GM21529 (cell line): ENCODE data around the gene SPOCK1.

ENCODE experiments used
- ATAC-seq: cut with Tn5 transposase; IDR thresholded peaks from one replicate; pipeline ENCODE4 v1.9.1; 2021; ENCODE audit not compliant: unreplicated experiment

SPOCK1 gene

DNA sequence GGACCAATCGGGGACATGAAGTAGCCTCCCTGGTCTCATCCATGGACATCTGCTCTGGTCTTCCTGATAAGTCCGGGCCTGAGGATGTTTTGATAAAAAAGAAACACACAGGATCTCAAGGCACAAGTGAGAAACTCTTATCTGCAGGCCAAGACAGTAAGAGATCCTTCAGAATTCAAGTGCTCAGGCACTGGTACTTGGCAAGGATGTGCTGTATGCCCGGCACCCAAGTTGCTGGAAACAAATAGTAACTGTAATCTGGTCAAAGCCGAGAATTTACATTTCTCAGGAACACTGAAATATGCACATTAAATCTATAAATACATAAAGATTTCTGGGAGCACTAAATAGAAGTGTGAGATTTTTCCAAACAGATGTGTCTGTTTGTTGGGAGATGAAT, 165.7 kb downstream of the SPOCK1 start:
- no peak for ATAC-seq

DNA sequence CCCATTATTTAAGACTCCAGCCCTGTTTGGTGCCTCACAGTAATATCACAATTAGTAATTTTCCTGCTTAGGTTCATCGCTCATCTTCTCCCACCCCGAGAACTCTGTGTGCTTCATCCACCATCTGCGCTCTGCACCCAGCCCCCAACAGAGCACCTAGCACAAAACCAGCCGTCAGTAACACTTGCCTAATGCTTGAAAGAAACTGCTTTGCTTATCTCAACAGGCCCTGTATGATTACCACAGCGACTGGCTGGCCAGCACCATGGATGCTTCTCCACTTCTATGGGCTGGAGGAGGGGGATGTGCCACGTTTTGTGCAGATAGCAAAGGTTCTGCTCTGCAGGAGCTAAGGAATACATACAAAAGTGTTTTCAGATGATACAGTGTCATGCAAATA, 166.8 kb downstream of the SPOCK1 start:
- ATAC-seq, result no peak

DNA sequence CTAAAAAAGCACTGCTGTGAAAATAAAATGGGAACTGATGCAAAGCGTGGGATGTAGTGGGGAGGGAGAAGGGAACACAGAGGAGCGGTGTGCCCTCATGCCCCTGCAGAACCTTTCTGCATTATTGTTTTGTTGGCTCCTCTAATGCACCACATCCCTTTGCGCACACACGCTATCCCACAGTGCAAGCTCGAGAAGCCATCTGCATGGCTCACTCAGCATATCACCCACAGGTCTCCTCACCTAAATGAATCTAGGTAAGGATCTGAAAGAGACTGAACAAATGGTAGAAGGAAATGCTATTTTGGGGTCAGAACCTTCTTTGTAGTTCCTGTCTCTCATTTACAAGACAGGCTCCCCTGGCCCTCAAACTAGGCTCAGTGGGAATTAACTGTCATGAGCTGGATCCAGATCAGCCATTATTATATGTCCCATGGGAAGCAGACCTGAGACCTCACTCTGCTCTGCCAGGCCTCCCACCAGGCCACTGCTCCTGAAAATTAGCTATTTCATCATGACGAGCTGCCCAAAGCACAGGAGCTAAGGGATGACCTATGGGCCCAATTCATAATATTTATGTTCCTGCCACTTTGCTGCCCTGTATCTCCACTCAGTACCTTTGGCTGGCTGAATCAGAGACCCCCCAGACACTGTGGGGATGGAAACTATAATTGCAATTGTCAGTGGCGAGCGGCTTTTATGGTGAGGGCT, 169.4 kb downstream of the SPOCK1 start:
- ATAC-seq, result no peak

DNA sequence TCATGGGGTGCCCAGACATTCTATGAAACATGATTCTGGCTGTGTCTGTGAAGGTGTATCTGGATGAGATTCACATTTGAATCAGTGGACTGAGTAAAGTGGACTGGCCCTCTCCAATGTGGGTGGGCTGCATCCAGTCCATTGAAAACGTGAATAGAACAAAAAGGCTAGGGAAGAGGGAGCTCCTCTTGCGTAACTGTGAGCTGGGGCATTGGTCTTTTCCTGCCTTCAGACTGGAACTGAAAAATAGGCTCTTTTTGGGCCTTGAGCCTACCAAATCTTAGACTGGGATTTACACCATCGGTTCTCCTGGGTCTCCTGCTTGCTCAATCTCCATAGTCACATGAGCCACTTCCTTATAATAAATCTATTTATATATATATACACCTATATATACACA, 170.1 kb downstream of the SPOCK1 start:
- no peak for ATAC-seq

DNA sequence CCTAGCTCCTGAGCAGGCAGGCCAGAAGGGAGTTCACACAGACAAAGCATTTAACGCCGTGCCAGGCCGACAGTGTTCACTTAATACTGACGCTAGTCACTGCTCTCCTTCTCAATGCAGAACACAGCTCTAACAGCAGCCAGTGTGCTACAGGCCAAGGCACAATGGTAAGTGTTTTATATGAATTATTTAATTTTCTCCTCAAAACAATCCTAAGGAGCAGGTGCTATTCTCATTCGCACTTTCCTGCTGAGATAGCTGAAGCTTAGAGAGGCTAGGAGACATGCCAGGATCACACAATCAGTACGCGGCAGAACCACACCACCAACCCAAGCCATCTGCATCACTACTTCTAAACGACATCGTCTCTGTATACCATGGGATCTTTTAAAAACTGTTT, 170.7 kb downstream of the SPOCK1 start:
- no peak for ATAC-seq

DNA sequence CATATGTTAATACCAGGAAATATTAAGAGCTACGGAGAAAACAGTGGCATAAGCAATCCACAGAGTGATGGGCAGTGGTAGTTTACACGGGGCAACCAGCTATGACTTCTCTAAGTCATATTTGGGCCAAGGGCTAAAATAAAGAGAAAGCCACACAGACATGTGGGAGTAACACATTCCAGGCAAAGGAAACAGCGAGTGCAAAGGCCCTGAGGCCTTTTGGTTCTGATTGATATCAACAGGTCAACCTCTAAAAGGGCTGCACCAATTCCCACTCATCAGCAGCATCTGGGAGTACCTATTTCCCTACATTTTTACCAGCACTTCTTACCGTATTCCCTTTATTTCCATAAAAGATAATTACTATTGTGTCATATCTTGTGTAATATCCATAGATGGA, 173.4 kb downstream of the SPOCK1 start:
- no peak for ATAC-seq

DNA sequence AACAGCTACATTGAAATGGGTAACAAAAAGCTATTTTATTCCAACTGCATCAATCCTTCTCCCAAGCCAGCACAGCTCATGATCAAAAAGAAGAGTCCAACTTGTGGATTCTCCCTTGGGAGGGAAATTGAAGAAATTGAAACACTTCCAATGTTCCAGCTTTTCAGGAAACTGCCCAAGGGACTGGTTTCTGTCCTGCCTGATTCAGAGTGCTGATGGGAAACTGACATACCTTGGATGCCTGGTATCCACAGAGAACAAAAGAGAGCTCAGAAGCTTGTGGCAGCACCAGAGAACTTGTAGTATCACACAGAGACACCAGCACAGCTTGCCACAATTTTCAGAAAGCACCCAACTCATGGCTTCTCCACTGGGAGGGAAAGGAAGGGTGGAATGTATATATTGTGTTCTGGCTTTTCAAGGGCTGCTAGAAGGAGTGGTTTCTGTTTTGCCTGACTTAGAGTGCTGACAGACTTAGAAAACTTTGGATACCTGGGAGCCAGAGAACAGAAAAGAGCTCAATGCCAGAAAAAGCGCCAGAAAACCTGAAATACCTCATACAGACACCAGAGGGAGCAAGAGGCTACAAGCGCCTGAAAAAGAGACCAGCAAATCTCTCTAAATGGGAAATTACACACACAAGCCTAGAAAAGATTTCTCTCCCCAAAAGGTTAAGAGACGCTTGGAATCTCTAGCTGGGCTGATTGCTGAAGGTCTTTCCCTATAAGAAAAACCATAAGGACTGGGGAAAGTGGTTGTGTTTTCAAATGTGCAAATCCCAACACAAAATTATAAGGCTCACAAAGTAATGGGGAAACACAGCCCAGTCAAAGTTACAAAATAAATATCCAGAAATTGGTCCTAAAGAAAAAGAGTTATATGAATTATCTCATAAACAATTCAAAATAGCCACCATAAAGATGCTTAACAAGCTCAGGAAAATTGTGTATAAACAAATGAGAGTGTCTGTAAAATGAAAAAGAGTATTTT, 178.8 kb downstream of the SPOCK1 start:
- ATAC-seq, result no peak

DNA sequence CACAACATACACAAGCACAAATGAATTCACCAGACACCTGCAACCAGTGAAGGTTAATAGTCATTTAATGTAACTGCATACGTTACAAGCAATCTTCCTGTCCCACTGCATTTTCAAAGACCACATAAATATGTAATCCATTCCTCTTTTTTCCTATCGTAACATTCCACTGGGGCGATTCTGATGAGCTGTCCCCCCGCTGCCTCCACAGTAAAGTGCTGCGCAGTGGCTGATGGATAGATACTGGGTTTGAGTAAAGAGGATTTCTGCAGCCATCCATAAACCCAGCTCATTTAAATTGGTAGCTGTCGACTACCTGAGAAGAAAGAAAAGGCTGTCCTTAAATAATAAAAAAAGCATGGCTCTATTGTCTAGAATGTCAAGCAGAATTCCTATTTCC, 181.1 kb downstream of the SPOCK1 start:
- ATAC-seq, result no peak

DNA sequence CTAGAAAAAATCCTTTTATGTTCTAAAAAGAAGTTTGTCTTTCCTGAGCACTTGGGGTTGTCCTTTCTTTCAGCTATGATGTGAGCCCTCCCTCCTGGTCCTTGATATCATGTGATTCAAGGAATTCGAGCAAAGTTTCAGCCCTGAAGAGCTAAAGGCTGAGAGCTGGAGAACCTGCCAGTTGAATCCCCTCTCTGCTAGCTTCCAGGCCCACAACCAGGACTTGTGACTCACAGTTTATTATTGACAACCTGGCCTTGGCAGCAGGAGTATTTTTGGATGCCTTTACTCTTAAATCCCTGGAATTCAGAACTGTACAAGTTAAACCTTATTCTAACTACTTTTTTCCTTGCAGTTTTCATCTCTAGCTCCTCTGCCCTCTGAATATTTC, 182.8 kb downstream of the SPOCK1 start:
- no peak for ATAC-seq

DNA sequence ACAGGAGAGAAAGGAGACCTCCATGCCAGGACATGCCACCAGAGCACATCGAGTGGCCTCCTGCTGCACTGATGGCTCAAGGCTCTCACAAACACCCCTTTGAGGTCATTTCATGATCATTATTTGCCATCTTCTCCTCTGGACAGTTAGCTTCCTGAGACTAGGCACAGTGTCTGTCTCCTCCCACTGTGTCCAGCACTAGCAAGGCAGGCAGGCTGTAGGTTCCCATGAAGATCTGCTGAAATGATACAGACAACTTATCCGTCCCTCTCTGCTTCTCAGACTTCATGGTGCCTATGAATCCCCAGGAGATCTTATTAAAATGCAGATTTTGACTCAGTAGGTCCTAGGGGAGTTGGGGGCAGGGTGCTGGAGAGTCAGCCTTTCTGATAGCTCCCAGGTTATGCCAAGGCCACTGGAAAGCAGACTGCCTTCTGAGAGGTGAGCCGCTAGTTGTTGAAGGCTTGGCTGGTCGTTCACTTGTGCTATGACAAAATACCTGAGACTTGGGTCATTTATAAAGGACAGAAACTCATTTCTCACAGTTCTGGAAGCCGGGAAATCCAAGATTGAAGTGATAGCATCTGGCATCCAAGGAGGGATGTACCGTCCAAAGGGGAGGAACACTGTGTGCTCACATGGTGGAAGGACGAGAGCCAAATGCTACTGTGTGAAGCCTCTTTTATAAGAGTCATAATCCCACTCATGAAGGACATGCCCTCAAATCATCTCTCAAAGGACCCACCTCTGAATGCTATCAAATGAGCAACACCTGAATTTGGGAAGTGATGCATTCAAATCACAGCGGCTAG, 183.4 kb downstream of the SPOCK1 start:
- no peak for ATAC-seq

DNA sequence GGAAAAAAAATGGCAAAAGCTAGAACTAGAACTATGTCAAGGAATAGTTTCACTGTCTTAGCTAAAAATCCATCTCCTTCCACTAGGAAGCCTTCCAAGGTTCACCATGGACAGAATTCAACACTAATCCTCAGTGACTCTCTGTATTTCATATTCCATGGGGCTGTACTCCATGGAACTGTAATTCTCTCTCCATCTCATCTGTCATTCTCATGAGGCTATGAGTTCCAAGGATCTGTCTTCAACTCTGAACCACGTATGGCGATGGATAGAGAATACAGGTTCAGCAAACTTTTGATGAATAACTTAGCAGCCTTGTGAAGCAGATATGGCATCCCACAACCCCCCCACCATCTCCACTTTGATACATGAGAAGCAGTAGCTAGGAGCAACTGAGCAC, 184.0 kb downstream of the SPOCK1 start:
- ATAC-seq, result no peak

DNA sequence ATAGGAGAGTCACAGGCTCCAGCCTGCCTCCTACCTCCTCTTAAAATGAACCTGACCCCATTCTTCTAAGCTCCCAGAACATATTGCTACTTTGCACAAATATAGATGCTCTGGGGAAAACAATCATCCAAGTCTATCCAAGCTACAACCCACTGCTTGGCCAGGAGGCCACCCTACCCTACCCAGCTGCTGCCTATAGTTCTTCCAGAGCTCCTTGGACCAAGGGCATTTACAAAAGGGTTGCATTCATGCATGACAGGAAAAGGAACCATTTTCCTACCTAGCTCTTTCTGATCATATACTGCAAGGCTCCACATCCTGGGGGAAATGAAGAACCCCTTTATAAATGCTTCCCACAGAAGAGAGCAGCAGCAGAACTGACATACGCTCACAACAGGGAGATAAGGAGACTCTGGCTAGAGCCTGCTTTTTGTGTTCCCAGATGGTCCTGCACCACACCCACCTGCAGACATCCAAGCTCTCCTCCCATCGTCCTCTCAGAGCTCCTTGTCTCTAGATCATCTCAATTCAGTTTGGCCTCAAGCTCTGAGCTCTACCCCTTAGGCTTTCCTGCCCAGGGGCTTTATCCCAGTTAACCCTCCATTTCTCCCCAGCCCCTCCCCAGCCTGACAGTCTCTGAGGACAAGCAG, 185.5 kb downstream of the SPOCK1 start:
- ATAC-seq, result no peak

DNA sequence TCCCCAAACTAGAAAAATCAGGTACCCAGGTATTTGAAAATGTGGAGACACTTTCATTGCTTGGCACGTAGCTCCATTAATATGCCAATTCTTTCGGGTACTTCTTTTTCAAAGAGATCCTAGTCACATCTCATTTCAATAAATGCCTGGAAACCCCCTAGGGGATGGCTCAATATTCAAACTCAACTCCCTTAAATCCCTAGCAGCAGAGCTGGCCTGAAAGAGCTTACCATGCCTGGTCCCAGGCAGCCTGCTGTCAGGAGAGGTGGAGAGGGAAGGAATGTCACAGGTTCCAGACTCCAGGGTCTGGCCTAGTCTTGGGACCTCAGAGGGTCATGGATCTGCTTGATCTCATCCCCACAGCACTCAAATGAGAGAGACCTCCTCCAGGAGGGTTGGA, 187.1 kb downstream of the SPOCK1 start:
- no peak for ATAC-seq

DNA sequence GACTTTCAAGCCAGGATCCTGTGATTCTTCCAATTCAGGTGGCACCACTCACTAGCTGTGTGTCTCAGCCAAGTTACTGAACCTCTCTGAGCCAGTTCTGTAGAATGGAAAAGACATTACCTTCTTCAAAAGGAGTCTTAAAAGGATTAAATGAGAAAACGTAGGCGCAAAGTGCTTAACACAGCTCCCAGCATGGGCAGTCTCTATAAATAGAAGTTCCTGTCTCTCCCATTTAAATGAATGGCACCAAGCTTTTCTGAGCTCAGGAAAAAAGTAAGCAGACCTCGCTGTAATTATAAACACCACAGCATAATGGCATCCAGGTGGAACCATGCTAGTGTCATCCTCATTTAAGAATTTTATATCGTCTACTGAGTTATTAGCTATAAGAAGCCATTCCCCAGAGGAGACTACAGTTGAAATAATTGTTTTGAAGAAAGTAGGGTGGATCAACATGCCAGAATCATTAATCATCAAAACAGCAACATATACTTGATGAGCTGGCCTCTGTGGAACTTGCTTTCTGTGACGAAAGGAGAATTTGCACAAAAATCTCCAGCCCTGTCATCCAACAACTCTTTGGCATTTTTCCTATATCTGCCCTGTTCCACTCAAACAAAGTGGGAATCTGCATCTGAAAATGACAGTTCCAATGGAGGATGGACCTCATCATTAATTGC, 188.9 kb downstream of the SPOCK1 start:
- ATAC-seq, result no peak

DNA sequence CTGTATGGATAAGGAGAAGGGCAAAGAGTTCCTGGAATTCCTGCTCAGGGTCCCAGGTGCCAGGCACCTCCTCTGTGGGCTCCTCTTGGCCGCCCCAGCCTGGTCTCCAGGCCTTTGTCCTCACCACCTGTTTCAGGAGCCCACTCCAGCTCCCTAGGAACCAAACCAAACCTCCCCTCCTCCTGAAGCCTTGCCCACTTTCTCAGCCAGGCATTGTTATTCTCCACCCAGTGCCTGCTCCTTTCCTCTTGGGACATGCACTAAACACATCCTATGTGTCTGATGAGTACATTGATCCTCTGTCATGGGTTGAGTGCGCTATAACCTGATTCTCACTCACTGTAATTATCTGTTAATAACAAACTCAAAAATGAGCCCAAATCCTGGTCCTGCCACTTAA, 189.8 kb downstream of the SPOCK1 start:
- no peak for ATAC-seq

DNA sequence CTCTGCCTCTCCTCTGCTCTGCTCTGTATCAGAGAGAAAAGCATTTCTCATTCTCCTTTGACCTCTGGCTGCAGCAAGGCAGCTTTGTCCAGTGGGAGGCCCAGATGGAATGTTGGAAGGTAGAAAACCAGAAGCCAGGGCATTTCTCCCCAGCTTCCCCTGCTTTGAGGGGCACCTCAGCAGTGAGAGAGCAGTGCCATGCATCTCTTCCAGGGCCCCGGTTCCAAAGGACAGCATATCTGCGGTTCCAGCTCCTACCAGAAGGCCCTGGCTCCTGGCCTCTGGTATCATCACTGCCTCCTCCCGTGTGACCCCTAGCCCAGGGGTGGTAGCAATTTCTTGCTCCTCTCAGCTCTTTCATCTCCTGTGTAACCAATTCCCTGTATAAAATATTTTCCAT, 190.8 kb downstream of the SPOCK1 start:
- no peak for ATAC-seq

DNA sequence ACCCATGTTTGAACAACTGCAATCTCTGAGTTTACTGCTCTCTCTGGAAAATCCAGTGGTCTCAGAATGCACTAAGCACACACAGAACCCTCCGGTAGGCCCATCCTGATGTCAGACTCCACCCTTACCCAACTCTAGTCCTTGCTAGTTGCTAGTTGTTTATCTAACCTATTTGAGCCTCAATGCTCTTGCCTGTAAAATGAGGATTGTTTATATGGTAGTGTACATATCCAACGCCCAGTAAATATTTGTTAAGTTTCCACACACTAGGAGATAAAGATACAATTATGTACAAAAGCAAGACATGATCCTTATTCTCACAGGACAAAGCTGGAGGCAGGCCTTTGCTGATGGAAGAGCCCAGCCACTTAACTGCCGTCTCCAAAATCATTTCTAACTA, 192.2 kb downstream of the SPOCK1 start:
- ATAC-seq, result no peak

DNA sequence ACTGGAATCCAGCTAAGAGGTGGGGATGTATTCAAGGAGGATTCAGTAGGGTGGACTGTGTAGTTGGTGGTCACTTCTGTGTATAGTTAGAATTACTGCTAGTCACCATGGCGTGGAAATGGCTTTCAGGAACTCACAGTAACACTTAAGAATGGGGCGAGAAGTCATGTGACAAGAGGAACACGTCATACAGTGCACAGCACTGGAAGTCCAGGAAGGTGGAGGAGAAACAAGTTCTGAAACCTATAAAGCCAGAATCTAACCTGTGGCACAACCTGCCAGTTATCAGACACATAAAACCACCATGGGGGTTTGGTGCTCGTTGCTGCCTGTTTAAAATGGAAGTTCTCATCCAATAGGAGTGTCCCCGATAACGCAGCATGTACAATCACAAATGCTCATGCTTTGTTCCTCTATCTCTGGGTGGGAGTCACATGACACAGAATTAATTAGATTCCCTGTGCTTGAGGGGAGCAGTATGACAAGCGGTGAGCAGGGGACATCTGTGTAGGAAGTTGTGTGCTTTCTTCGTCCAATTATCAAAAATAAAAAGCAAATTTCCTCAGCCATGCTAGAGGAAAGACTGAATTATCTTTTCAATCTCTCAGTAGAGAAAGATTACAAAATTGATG, 193.0 kb downstream of the SPOCK1 start:
- no peak for ATAC-seq

DNA sequence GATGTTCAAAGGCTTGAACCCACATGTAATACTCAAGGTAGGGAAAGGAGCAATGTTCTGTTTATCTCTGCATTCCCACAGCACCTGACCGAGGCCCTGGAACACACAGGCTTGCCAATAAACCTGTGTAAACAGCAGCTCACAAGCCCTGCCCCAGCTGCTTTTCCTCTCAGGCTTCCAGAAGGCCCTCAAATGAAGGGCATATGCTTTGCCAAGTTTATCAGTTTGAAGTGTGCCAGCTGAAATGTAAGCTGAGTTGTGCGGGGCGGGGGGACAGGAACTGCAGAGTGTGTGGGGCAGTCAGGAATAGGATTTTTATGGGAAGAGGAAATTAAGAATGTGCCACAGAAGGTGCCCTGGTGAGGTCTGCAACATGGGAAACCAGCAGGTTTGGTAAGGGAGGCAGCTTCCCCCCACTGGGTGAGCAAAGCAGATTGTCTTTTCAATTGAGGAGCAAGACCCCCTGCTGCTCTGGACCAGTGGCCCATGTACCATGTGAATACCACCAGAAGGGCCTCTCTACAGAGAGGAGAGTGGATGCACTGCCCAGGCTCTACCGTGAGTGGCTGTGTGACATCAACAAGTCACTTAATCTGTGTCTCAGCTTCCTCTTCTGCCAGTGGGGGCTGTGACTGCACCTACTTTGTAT, 194.8 kb downstream of the SPOCK1 start:
- no peak for ATAC-seq
